ENCODE data around the gene SLC6A8. TPM values are rescaled to one million over a fixed set of nuclear protein-coding genes. Genes with fewer than 3 reads are reported as not detected.
"Not testable (repeated sequence)": the region's sequence is repeated elsewhere in the genome, so short reads cannot be mapped to it uniquely, and the experiment has no call there.

The SLC6A8 gene
- total RNA-seq, 3 donors from 2014 or later = 214 to 313 (median 251) TPM

DNA sequence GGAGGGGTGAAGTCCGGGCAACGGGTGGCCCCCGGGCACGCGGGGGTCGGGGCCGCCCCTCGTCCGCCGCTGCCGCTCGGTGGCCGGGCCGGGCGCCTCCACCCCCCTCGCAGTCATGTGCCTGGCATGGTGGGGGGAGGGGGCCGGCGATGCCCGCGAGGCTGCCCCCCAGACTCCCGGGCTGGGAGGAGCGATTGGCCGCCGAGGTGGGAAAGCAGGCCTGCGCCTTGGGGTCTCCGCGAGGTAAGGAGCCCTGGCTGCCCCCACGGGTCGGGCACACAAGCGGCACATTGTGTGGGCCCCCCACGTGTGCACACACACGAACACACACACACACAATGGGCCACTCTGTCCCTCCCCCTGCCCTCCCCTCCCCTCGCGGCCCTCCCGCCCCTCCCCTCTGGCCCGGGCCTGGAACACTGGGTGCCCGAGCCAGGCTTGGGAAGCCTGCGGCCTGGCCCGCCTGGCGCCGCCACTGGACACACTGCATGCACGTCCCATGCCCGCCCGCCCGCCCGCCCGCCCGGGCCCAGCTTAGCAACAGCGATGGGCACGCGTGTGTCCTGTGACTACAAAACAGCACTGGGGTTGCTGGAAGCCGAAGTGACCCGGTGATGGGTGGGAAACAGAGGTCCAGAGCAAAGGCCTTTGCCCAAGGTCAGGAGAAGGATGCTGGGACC lies 1.3 kb downstream of the SLC6A8 start:
- intact Hi-C loops (cut with DNase I, micrococcal nuclease) = no loop called here
- Histone ChIP-seq H3K9me3 (no peaks in the 10 kb centered on the region), H3K36me3 (ENCODE audit: low read depth) (no peaks in the 10 kb centered on the region), H3K4me3 (peak overlapping the region; percentile 9), H3K4me1 (ENCODE audit: low read depth) (no peaks in the 10 kb centered on the region)
- ATAC-seq (no peak), DNase-seq (peak in 1 of 3 donors; percentile 46)
- TF ChIP-seq, protein P1, sequence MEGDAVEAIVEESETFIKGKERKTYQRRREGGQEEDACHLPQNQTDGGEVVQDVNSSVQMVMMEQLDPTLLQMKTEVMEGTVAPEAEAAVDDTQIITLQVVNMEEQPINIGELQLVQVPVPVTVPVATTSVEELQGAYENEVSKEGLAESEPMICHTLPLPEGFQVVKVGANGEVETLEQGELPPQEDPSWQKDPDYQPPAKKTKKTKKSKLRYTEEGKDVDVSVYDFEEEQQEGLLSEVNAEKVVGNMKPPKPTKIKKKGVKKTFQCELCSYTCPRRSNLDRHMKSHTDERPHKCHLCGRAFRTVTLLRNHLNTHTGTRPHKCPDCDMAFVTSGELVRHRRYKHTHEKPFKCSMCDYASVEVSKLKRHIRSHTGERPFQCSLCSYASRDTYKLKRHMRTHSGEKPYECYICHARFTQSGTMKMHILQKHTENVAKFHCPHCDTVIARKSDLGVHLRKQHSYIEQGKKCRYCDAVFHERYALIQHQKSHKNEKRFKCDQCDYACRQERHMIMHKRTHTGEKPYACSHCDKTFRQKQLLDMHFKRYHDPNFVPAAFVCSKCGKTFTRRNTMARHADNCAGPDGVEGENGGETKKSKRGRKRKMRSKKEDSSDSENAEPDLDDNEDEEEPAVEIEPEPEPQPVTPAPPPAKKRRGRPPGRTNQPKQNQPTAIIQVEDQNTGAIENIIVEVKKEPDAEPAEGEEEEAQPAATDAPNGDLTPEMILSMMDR (IDR thresholded peaks at IDR 0.05) = no peak

DNA sequence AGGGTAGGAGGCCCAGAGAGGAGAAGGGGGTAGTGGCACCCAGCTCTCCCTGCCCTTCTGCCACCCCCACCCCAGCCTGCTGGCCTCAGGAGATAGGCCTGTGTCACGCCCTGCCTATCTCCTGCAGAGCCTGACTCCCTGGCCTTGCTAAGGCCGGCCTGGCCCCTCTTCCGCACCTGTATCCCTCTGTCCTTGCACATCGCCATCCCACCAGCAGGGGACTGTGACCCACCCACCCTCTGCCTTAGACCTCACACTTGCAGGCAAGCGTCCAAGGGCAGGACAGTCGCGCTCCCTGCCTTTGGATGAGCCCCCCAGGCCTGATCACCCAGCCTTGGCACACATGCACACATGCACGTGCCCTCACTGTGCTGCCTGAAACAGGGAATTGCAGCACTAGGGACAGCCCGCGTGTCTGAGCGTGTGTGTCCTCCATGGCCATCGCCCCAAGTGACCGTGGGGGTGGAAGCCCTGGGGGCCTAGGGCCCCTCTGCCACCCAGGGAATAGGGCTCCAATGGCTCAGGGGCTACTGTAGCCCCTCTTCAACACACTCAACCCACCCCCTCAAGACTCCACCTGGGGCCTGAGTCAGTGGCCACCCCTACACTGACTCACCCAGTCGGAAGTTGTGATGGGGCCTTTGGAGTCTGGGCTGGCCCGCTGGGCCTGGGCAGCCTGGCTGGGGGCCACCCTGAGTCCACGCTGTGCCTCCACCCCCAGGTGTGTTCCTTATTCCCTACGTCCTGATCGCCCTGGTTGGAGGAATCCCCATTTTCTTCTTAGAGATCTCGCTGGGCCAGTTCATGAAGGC lies 2.1 kb downstream of the SLC6A8 start:
- ATAC-seq (no peak), DNase-seq (peak in 1 of 3 donors; percentile 45)
- intact Hi-C loops (cut with DNase I, micrococcal nuclease) = no loop called here
- H3K4me3 ChIP-seq = no peak overlapping the region
- TF ChIP-seq, protein P1 (IDR thresholded peaks at IDR 0.05) = no peak
- H3K9me3 ChIP-seq = no peaks in the 10 kb centered on the region
- no peaks in the 10 kb centered on the region for H3K4me1 ChIP-seq (ENCODE audit: low read depth)
- no peaks in the 10 kb centered on the region for H3K36me3 ChIP-seq (ENCODE audit: low read depth)

DNA sequence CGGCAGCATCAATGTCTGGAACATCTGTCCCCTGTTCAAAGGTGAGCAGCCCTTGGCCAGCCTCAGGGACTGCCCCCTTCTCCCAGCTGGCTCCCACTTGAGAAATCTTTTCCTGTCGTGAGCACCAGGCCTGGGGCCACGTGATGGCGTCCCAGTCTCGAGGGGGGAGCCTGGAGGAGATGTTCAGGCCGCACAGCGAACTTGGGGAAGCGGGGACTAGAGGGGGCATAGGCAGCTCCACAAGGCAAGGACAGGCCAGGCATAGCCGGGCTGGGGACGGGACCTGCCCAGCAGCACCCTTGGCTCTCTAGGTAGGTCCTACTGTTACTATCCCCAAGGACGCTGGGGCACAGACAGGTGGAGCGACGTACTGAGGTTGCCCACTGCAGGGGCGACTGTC lies 2.7 kb downstream of the SLC6A8 start:
- Histone ChIP-seq H3K36me3 (ENCODE audit: low read depth) (no peaks in the 10 kb centered on the region), H3K4me3 (no peak overlapping the region), H3K4me1 (ENCODE audit: low read depth) (no peaks in the 10 kb centered on the region), H3K9me3 (no peaks in the 10 kb centered on the region)
- TF ChIP-seq, protein P1 (IDR thresholded peaks at IDR 0.05) = no peak
- intact Hi-C loops (cut with DNase I, micrococcal nuclease) = no loop called here
- ATAC-seq (no peak), DNase-seq (peak in 1 of 3 donors; percentile 47)

DNA sequence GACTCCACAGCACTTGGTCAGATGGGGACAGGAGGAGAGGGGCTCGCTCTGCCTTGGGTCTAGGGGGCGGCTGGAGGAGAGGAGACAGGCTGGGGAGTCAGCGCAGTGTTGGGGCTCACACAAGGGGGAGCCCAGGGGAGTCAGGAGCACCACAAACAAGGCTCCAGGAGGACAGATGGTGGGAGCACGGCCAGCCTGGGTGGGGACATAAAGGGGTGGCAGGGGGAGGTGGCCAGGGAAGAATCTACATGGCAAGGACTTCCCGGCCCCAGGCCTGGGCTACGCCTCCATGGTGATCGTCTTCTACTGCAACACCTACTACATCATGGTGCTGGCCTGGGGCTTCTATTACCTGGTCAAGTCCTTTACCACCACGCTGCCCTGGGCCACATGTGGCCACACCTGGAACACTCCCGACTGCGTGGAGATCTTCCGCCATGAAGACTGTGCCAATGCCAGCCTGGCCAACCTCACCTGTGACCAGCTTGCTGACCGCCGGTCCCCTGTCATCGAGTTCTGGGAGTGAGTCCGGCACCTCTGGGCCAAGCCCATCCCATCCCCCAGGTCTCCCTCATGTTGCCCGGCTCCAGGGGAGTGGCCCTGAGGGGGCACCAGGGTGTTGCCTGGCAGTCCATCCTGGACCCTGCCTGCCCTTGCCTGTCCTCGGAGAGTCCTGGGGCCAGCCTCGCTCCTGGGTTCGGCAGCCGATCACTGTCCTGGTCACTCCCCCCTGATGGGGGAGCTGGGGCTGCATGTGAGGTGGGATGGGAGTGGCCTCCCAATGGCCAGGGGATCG lies 3.5 kb downstream of the SLC6A8 start:
- H3K4me3 ChIP-seq; intact Hi-C loops (cut with DNase I, micrococcal nuclease); H3K36me3 ChIP-seq (ENCODE audit: low read depth); H3K4me1 ChIP-seq (ENCODE audit: low read depth); ATAC-seq; H3K9me3 ChIP-seq: not testable (repeated sequence)
- DNase-seq = peak in 1 of 3 donors; percentile 45

DNA sequence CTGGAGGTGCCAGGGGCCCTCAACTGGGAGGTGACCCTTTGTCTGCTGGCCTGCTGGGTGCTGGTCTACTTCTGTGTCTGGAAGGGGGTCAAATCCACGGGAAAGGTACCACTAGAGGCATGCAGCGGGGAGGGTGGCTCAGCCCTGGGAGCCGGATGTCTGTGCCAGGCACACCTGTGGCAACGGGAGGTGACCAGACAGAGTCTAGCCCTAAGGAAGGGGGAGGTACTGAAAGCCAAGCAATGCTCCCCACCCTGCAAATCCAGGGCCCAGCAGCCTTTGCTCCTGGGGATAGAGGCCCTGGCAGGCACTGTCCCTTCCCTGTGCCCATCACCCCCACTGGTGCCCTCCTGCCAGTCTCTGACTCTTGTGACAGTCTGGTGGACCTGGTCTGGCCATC lies 4.3 kb downstream of the SLC6A8 start:
- TF ChIP-seq, protein P1 (IDR thresholded peaks at IDR 0.05) = no peak
- Histone ChIP-seq H3K9me3 (no peaks in the 10 kb centered on the region), H3K4me1 (ENCODE audit: low read depth) (no peaks in the 10 kb centered on the region), H3K36me3 (ENCODE audit: low read depth) (no peaks in the 10 kb centered on the region), H3K4me3 (no peak overlapping the region)
- DNase-seq (no peak), ATAC-seq (no peak)
- intact Hi-C loops (cut with DNase I, micrococcal nuclease) = no loop called here

All from mucosa of descending colon (tissue), 3 donors.